ENCODE measurements around the gene SRI.

SRI gene

DNA sequence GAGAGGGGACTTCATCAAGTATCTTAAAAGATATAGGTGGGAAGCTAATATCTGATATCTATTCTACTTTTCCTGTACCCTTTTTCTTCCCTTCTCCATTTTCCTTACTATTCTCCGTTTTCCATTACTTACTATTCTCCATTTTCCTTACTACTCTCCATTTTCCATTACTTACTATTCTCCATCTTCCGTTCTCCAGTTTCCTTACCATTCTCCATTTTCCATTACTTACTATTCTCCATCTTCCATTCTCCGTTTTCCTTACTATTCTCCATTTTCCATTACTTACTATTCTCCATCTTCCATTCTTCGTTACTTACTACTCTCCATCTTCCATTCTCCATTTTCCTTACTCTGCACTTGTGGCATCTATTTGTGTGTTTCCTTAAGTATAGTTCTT lies 47.6 kb upstream of the SRI start:
- TF ChIP-seq FOXM1 (IDR thresholded peaks at IDR 0.05; ENCODE audit: borderline replicate concordance, low read depth) (no peak), ZBTB7A (IDR thresholded peaks at IDR 0.05; ENCODE audit: low read depth) (no peak), TAF1 (IDR thresholded peaks at IDR 0.05; ENCODE audit: low read depth) (no peak), EP300 (IDR thresholded peaks at IDR 0.05; ENCODE audit: borderline replicate concordance) (no peak), YY1 (IDR thresholded peaks at IDR 0.05; ENCODE audit: low read depth) (no peak), TEAD4 (IDR thresholded peaks at IDR 0.05) (no peak), EGR1 (IDR thresholded peaks at IDR 0.05) (no peak), CEBPB (IDR thresholded peaks at IDR 0.05) (no peak), CREB1 (IDR thresholded peaks at IDR 0.05; ENCODE audit: low read depth) (no peak), NFIC (IDR thresholded peaks at IDR 0.05) (no peak)
- TF ChIP-seq, protein P1, sequence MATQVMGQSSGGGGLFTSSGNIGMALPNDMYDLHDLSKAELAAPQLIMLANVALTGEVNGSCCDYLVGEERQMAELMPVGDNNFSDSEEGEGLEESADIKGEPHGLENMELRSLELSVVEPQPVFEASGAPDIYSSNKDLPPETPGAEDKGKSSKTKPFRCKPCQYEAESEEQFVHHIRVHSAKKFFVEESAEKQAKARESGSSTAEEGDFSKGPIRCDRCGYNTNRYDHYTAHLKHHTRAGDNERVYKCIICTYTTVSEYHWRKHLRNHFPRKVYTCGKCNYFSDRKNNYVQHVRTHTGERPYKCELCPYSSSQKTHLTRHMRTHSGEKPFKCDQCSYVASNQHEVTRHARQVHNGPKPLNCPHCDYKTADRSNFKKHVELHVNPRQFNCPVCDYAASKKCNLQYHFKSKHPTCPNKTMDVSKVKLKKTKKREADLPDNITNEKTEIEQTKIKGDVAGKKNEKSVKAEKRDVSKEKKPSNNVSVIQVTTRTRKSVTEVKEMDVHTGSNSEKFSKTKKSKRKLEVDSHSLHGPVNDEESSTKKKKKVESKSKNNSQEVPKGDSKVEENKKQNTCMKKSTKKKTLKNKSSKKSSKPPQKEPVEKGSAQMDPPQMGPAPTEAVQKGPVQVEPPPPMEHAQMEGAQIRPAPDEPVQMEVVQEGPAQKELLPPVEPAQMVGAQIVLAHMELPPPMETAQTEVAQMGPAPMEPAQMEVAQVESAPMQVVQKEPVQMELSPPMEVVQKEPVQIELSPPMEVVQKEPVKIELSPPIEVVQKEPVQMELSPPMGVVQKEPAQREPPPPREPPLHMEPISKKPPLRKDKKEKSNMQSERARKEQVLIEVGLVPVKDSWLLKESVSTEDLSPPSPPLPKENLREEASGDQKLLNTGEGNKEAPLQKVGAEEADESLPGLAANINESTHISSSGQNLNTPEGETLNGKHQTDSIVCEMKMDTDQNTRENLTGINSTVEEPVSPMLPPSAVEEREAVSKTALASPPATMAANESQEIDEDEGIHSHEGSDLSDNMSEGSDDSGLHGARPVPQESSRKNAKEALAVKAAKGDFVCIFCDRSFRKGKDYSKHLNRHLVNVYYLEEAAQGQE (IDR thresholded peaks at IDR 0.05; ENCODE audit: low read depth) = no peak
- TF ChIP-seq, protein P2, sequence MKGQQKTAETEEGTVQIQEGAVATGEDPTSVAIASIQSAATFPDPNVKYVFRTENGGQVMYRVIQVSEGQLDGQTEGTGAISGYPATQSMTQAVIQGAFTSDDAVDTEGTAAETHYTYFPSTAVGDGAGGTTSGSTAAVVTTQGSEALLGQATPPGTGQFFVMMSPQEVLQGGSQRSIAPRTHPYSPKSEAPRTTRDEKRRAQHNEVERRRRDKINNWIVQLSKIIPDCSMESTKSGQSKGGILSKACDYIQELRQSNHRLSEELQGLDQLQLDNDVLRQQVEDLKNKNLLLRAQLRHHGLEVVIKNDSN (IDR thresholded peaks at IDR 0.05) = no peak

DNA sequence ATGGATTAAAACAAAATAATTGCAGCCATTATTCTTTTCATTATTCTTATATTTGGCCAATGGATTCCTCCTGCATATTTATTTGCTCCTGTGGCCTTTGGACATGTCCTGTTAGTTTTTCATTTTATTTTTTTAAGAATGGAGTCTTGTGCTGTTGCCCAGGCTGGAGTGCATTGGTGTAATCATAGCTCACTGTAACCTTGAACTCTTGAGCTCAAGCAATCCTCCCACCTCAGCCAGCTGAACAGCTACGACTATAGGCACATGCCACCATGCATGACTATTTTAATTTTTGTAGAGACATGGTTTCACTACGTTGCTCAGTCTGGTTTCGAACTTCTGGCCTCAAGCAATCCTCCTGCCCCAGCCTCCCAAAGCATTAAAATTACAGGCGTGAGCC lies 42.7 kb upstream of the SRI start:
- TF ChIP-seq NFIC (IDR thresholded peaks at IDR 0.05) (no peak), TEAD4 (IDR thresholded peaks at IDR 0.05) (no peak), EGR1 (IDR thresholded peaks at IDR 0.05) (no peak), RAD21 (IDR thresholded peaks at IDR 0.05; ENCODE audit: low read depth) (no peak), CEBPB (IDR thresholded peaks at IDR 0.05) (no peak), CREB1 (IDR thresholded peaks at IDR 0.05; ENCODE audit: low read depth) (no peak), EP300 (IDR thresholded peaks at IDR 0.05; ENCODE audit: borderline replicate concordance) (no peak), FOXM1 (IDR thresholded peaks at IDR 0.05; ENCODE audit: borderline replicate concordance, low read depth) (no peak), TAF1 (IDR thresholded peaks at IDR 0.05; ENCODE audit: low read depth) (no peak), YY1 (IDR thresholded peaks at IDR 0.05; ENCODE audit: low read depth) (no peak), TCF12 (IDR thresholded peaks at IDR 0.05; ENCODE audit: low read depth) (no peak), ZBTB7A (IDR thresholded peaks at IDR 0.05; ENCODE audit: low read depth) (no peak)
- TF ChIP-seq, protein P3, sequence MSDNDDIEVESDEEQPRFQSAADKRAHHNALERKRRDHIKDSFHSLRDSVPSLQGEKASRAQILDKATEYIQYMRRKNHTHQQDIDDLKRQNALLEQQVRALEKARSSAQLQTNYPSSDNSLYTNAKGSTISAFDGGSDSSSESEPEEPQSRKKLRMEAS (IDR thresholded peaks at IDR 0.05) = no peak
- TF ChIP-seq, protein P1 (IDR thresholded peaks at IDR 0.05; ENCODE audit: low read depth) = no peak
- TF ChIP-seq, protein P2 (IDR thresholded peaks at IDR 0.05) = no peak

DNA sequence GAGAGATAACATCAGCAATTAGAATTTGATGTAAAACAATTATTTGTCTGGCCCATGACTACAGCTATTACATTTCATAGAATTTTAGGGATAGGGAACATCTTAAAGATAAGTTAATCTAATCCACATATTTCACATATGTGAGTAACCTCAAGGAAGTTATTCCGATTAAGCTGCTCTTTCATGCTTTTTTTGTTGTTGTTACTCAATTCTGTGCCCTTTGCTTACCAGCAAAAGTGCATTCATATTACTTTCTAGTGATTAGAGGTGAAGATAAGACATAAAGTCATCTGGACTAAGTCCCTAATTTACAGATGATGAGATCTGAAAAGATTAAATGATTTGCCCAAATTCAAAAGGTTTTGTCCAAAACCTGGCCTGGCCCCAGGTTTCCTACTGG lies 40.9 kb upstream of the SRI start:
- TF ChIP-seq CREB1 (IDR thresholded peaks at IDR 0.05; ENCODE audit: low read depth) (no peak), FOXM1 (IDR thresholded peaks at IDR 0.05; ENCODE audit: borderline replicate concordance, low read depth) (no peak), CEBPB (IDR thresholded peaks at IDR 0.05) (no peak), TEAD4 (IDR thresholded peaks at IDR 0.05) (no peak)
- TF ChIP-seq, protein P2 (IDR thresholded peaks at IDR 0.05) = no peak
- TF ChIP-seq, protein P1 (IDR thresholded peaks at IDR 0.05; ENCODE audit: low read depth) = no peak

DNA sequence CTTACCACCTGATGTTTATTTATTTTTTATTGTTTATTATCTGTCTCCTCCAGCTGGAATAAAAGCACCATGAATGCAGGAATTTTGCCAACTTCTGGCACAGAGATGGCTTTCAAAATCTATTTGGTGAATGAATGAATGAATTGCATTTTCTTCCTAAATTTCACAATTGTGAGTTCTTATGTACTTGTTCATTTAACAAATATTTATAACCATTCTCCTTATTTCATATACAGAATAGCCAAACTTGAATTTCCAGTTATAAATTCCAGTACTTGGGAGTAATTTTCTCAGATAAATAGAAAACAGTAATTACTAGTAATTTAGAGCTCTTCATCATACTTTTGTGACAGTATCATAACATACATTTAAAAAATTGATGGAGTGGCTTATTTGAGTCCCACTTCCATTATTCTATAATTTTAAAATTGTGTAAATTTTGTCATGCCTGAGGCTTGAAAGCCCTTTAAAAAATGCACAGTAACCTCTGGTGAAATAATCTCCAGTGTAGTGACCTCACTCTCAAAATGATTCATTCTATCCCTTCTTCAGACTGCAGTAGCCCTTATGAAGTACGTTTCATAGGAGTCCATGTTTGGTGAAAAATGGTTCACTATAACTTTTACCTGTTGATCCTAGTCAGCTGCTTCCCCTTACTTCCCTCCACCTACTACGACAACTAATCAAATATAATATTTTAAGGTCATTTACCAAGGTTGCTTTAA lies 40.0 kb upstream of the SRI start:
- TF ChIP-seq YY1 (IDR thresholded peaks at IDR 0.05; ENCODE audit: low read depth) (no peak), RAD21 (IDR thresholded peaks at IDR 0.05; ENCODE audit: low read depth) (no peak), TEAD4 (IDR thresholded peaks at IDR 0.05) (no peak), FOXM1 (IDR thresholded peaks at IDR 0.05; ENCODE audit: borderline replicate concordance, low read depth) (no peak)

Measured in Ishikawa (cell line).